IMR-90 (cell line): ENCODE results near the gene HVCN1. TPM values are rescaled to one million over a fixed set of nuclear protein-coding genes. Genes with fewer than 3 reads are reported as not detected.

Source experiments
- ATAC-seq: fragments of 200-7000 bp; cut with Tn5 transposase; 2 replicates; pipeline ENCODE4 v1.9.1; 2020; ENCODE audit warnings: low read depth, mild to moderate bottlenecking, moderate library complexity
- BruUV-seq: library from RNA; stranded (reverse); fragments of 400-500 nt; replicated peaks from 2 replicates; lab custom pipeline; 2021; lab: Mats Ljungman, UMichigan
- CTCF ChIA-PET: fragments of 300-600 bp; formaldehyde crosslinking; extraction: SDS; loops from one replicate; lab custom pipeline; 2021; ENCODE audit warnings: antibody characterized with exemption; lab: Yijun Ruan, JAX
- POLR2A ChIA-PET: fragments of 300-600 bp; sonication (Branson Sonifier 250); formaldehyde crosslinking; loops from one replicate; lab custom pipeline; 2022; ENCODE audit warnings: antibody characterized with exemption; ENCODE audit not compliant: unreplicated experiment; lab: Charles Lee
- DNase-seq: peaks from one replicate; pipeline ENCODE4 v3.0.0; 2013
- H2AFZ ChIP-seq: replicated peaks from 2 replicates; pipeline ENCODE3; 2013; ENCODE audit warnings: low read length, mild to moderate bottlenecking; ENCODE audit not compliant: poor library complexity
- H2AK5ac ChIP-seq: 2 replicates; pipeline ENCODE4 v1.6.1; 2013; ENCODE audit warnings: low read depth, low read length, inconsistent platforms
- H2AK9ac ChIP-seq: replicated peaks from 2 replicates; pipeline ENCODE3; 2013; ENCODE audit warnings: mild to moderate bottlenecking, low read depth, low read length, moderate library complexity; ENCODE audit not compliant: poor library complexity
- H2BK120ac ChIP-seq: 2 replicates; pipeline ENCODE4 v1.6.1; 2013; ENCODE audit warnings: low read depth, low read length, inconsistent platforms
- H2BK15ac ChIP-seq: 3 replicates; pipeline ENCODE4 v1.6.1; 2013; ENCODE audit warnings: low read depth, low read length, inconsistent platforms
- H2BK20ac ChIP-seq: 2 replicates; pipeline ENCODE4 v1.6.1; 2013; ENCODE audit warnings: low read depth, mild to moderate bottlenecking, inconsistent platforms, low read length, moderate library complexity
- H2BK5ac ChIP-seq: 2 replicates; pipeline ENCODE4 v1.6.1; 2013; ENCODE audit warnings: mild to moderate bottlenecking, low read depth, low read length, inconsistent platforms; ENCODE audit not compliant: poor library complexity, severe bottlenecking
- H3K14ac ChIP-seq: replicated peaks from 2 replicates; pipeline ENCODE4 v1.6.1; 2013; ENCODE audit warnings: low read depth, low read length, inconsistent platforms
- H3K18ac ChIP-seq: 2 replicates; pipeline ENCODE4 v1.6.1; 2013; ENCODE audit warnings: low read depth, low read length, control low read depth
- H3K23ac ChIP-seq: 2 replicates; pipeline ENCODE4 v1.6.1; 2013; ENCODE audit warnings: low read depth, low read length, inconsistent platforms
- H3K27ac ChIP-seq: 2 replicates; pipeline ENCODE4 v1.5.1; 2013; ENCODE audit warnings: mild to moderate bottlenecking, control low read depth, low read length; ENCODE audit not compliant: insufficient read depth
- H3K27me3 ChIP-seq: 2 replicates; pipeline ENCODE4 v1.6.1; 2013; ENCODE audit warnings: low read length; ENCODE audit not compliant: control insufficient read depth, insufficient read depth
- H3K36me3 ChIP-seq: 2 replicates; pipeline ENCODE4 v1.6.1; 2013; ENCODE audit warnings: low read length, mixed read lengths; ENCODE audit not compliant: control insufficient read depth, insufficient read depth
- H3K4ac ChIP-seq: 2 replicates; pipeline ENCODE4 v1.6.1; 2013; ENCODE audit warnings: low read depth, low read length, inconsistent platforms
- H3K4me1 ChIP-seq: 2 replicates; pipeline ENCODE4 v1.6.1; 2013; ENCODE audit warnings: low read length, mixed read lengths; ENCODE audit not compliant: control insufficient read depth, insufficient read depth
- H3K4me2 ChIP-seq: 2 replicates; pipeline ENCODE4 v1.6.1; 2013; ENCODE audit warnings: low read depth, mild to moderate bottlenecking, control low read depth, low read length, moderate library complexity
- H3K4me3 ChIP-seq: 2 replicates; pipeline ENCODE4 v1.5.1; 2013; ENCODE audit warnings: low read depth, mild to moderate bottlenecking, control low read depth, low read length, moderate library complexity; ENCODE audit not compliant: insufficient read depth
- H3K56ac ChIP-seq: 2 replicates; pipeline ENCODE4 v1.6.1; 2013; ENCODE audit warnings: low read length, inconsistent platforms; ENCODE audit not compliant: insufficient read depth; ENCODE audit errors: extremely low read depth
- H3K79me1 ChIP-seq, 2 experiments: 2 replicates each; pipeline ENCODE4 v1.6.1; 2013; ENCODE audit warnings: low read length in 2 of 2, inconsistent platforms in 1 of 2, low read depth in 1 of 2
- H3K9ac ChIP-seq: 2 replicates; pipeline ENCODE4 v1.6.1; 2013; ENCODE audit warnings: low read depth, low read length, control low read depth
- H3K9me1 ChIP-seq: 2 replicates; pipeline ENCODE4 v1.6.1; 2013; ENCODE audit warnings: low read length, inconsistent platforms; ENCODE audit not compliant: insufficient read depth
- H3K9me3 ChIP-seq: 2 replicates; pipeline ENCODE4 v1.6.1; 2013; ENCODE audit warnings: low read length; ENCODE audit not compliant: control insufficient read depth, insufficient read depth
- H4K20me1 ChIP-seq: 2 replicates; pipeline ENCODE4 v1.6.1; 2013; ENCODE audit warnings: low read length, inconsistent platforms; ENCODE audit not compliant: insufficient read depth
- H4K5ac ChIP-seq: 2 replicates; pipeline ENCODE4 v1.6.1; 2013; ENCODE audit warnings: mild to moderate bottlenecking, low read depth, low read length, control low read depth
- H4K8ac ChIP-seq, 2 experiments: 2 replicates each; pipeline ENCODE4 v1.6.1; 2013; ENCODE audit warnings: low read depth in 2 of 2, low read length in 2 of 2, control low read depth in 1 of 2, inconsistent platforms in 1 of 2
- H4K91ac ChIP-seq: 2 replicates; pipeline ENCODE4 v1.6.1; 2013; ENCODE audit warnings: low read depth, low read length, inconsistent platforms; ENCODE audit not compliant: insufficient read depth
- BHLHE40 ChIP-seq: fragments of 150-350 bp; IDR thresholded peaks from 2 replicates; pipeline ENCODE4 v1.6.1; 2016; ENCODE audit warnings: mild to moderate bottlenecking, low read depth, low read length
- CHD1 ChIP-seq: IDR thresholded peaks from 2 replicates; pipeline ENCODE4 v1.6.1; 2012; ENCODE audit warnings: low read depth, low read length, improper control_type of control experiment
- FOS ChIP-seq: fragments of 150-350 bp; IDR thresholded peaks from 2 replicates; pipeline ENCODE4 v1.6.1; 2016; ENCODE audit warnings: low read depth, low read length
- MAFK ChIP-seq: IDR thresholded peaks from 2 replicates; pipeline ENCODE4 v1.6.1; 2012; ENCODE audit warnings: low read depth, low read length, improper control_type of control experiment
- MXI1 ChIP-seq: IDR thresholded peaks from 2 replicates; pipeline ENCODE4 v1.6.1; 2012; ENCODE audit warnings: low read depth, mild to moderate bottlenecking, low read length, moderate library complexity, borderline replicate concordance
- NFE2L2 ChIP-seq: fragments of 150-350 bp; IDR thresholded peaks from 2 replicates; pipeline ENCODE4 v1.6.1; 2016; ENCODE audit warnings: low read depth, mild to moderate bottlenecking, low read length
- RCOR1 ChIP-seq: IDR thresholded peaks from 2 replicates; pipeline ENCODE4 v1.6.1; 2012; ENCODE audit warnings: mild to moderate bottlenecking, low read length, improper control_type of control experiment; ENCODE audit not compliant: insufficient replicate concordance
- RFX5 ChIP-seq: IDR thresholded peaks from 2 replicates; pipeline ENCODE4 v1.8.0; 2012; ENCODE audit warnings: low read depth, mild to moderate bottlenecking, low read length, moderate library complexity
- WGBS, 2 experiments: methylation state at CpG; one replicate each; pipeline versions ENCODE4 v1.1.5 to v1.1.7; 2013; ENCODE audit warnings: missing lambda C conversion rate in 2 of 2; ENCODE audit not compliant: insufficient read length in 1 of 2; ENCODE audit errors: extremely low coverage in 2 of 2; 5-methylcytosine and 5-hydroxymethylcytosine counted together
- dilution Hi-C: fragments of 300-500 bp; cut with HindIII; formaldehyde crosslinking; loops from one replicate; pipeline ENCODE4 v1.14.3; 2018; ENCODE audit warnings: low sequenced_read_pairs; ENCODE audit not compliant: unreplicated experiment
- in situ Hi-C: fragments of 300-500 bp; cut with MboI; formaldehyde crosslinking; loops from 3 replicates; pipeline ENCODE4 v1.14.3; 2019; ENCODE audit warnings: low sequenced_read_pairs, inconsistent platforms, mixed read lengths
- intact Hi-C: fragments of 100-400 bp; cut with micrococcal nuclease; formaldehyde crosslinking; loops from 2 replicates; pipeline ENCODE4 v1.10.0; 2022
- polyA plus RNA-seq, 3 experiments: library from polyadenylated mRNA; depleted of rRNA; stranded (reverse); fragments of >200 nt; gene quantifications; 2 replicates each; pipeline ENCODE4 v1.2.3, GENCODE V29; 2012; ENCODE audit warnings: low replicate concordance in 1 of 3
- total RNA-seq: library from RNA; depleted of rRNA; stranded (reverse); fragments of >200 nt; gene quantifications from 2 replicates; pipeline ENCODE4 v1.2.3, GENCODE V29; 2012
- TF ChIP-seq, protein P1 (sequence below): conservative IDR thresholded peaks from 2 replicates; pipeline ENCODE4 v1.5.1; 2012; ENCODE audit warnings: mild to moderate bottlenecking, low read depth, low read length, improper control_type of control experiment

Gene HVCN1
- total and polyA plus RNA-seq, 2 of the 4 experiments (the other 2 are of a cell fraction), result 1.9 to 2.0 TPM

DNA sequence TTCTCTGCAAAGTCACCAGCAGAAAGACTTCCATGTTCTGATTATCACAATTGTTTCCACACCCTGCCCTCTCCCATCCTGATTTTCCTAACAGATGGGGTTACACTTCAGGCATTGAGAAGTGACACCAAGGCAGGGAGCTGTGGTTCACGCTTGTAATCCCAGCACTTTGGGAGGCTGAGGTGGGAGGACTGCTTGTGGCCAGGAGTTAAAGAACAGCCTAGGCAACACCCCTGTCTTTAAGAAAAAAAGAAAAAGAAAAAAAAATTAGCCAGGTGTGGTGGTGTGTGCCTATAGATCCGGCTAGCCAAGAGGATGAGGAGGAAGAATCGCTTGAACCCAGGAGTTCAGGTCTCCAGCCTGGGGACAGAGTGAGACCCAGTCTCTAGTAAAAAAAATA is 48.6 kb upstream of the HVCN1 start:
- dilution Hi-C loops (no loop called here), intact Hi-C loops (no loop called here), in situ Hi-C loops (no loop called here)
- H2AFZ ChIP-seq, result no peak overlapping the region
- no peaks in the 10 kb centered on the region for H3K9me3 ChIP-seq
- H4K91ac ChIP-seq, result no peak overlapping the region
- H3K18ac ChIP-seq, result no peak overlapping the region
- no peak overlapping the region for H3K27ac ChIP-seq
- H3K4me1 ChIP-seq, result peaks cover 7% of the 10 kb centered on the region
- H2BK20ac ChIP-seq, result no peak overlapping the region
- WGBS, 2 experiments, result no CpG with 5 or more reads among the region's 3 CpGs
- no peak overlapping the region for H4K5ac ChIP-seq
- H2AK5ac ChIP-seq, result no peak overlapping the region
- peaks cover 0 to 39% of the 10 kb centered on the region in 2 experiments; a peak in 2 of 4 replicates for H3K79me1 ChIP-seq
- no peak overlapping the region for H3K9ac ChIP-seq
- H2BK15ac ChIP-seq, result no peak overlapping the region
- ChIA-PET POLR2A (no interaction called here), CTCF (no interaction called here)
- H4K8ac ChIP-seq, result no peak overlapping the region
- no peak overlapping the region for H2BK120ac ChIP-seq
- no peak overlapping the region for H2BK5ac ChIP-seq
- TF ChIP-seq, protein P1, sequence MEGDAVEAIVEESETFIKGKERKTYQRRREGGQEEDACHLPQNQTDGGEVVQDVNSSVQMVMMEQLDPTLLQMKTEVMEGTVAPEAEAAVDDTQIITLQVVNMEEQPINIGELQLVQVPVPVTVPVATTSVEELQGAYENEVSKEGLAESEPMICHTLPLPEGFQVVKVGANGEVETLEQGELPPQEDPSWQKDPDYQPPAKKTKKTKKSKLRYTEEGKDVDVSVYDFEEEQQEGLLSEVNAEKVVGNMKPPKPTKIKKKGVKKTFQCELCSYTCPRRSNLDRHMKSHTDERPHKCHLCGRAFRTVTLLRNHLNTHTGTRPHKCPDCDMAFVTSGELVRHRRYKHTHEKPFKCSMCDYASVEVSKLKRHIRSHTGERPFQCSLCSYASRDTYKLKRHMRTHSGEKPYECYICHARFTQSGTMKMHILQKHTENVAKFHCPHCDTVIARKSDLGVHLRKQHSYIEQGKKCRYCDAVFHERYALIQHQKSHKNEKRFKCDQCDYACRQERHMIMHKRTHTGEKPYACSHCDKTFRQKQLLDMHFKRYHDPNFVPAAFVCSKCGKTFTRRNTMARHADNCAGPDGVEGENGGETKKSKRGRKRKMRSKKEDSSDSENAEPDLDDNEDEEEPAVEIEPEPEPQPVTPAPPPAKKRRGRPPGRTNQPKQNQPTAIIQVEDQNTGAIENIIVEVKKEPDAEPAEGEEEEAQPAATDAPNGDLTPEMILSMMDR, result no peak
- TF ChIP-seq BHLHE40, result no peak
- no peak for TF ChIP-seq RCOR1
- no peak for TF ChIP-seq CHD1
- no peak for TF ChIP-seq MAFK
- TF ChIP-seq RFX5, result no peak
- no peak for TF ChIP-seq FOS
- no peak for TF ChIP-seq NFE2L2
- no peak for TF ChIP-seq MXI1
- H3K4ac ChIP-seq, result no peak overlapping the region
- peaks cover 6% of the 10 kb centered on the region for H3K36me3 ChIP-seq
- no peak for DNase-seq
- H3K9me1 ChIP-seq, result peaks cover 16% of the 10 kb centered on the region
- H4K20me1 ChIP-seq, result peaks cover 97% of the 10 kb centered on the region
- BruUV-seq, result no TSS peak
- ATAC-seq, result no peak
- H2AK9ac ChIP-seq, result no peak overlapping the region
- no peak overlapping the region for H3K4me3 ChIP-seq
- H3K27me3 ChIP-seq, result no peaks in the 10 kb centered on the region
- peak overlapping the region; percentile 83; the same call in 1 of the 2 replicates for H3K23ac ChIP-seq
- H3K4me2 ChIP-seq, result no peak overlapping the region
- H3K14ac ChIP-seq, result no peak overlapping the region
- no peak overlapping the region for H3K56ac ChIP-seq
